Measurements from ENCODE around the gene GNAQ.
"Not testable (repeated sequence)": the region's sequence is repeated elsewhere in the genome, so short reads cannot be mapped to it uniquely, and the experiment has no call there.

Gene GNAQ

DNA sequence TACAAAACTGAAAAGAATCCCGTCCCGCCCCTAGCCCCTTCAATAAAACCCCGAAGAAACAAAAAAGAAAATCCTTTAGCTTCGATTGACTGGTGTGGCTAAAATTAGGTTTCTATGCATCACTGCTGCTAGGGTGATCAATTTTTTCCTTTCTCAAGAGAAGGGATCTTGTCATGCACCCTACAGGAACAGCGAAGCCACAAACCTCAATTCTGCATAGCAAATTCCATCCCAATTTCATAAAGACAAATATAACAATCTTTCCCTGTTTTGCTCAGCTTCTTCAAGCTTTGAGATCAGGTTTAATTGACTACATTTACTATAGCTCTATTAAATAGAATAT is 313.3 kb downstream of the GNAQ start:
- H3K9me3 ChIP-seq (ENCODE audit: insufficient read depth, low read depth, low read length); H2BK5ac ChIP-seq (ENCODE audit: low read depth, low read length, poor library complexity); H3K9ac ChIP-seq (ENCODE audit: low read length); H3K4me3 ChIP-seq (ENCODE audit: low read depth, low read length); H3K14ac ChIP-seq (ENCODE audit: low read length); H2BK12ac ChIP-seq (ENCODE audit: low read length); H2AK5ac ChIP-seq (ENCODE audit: low read length); H3K79me2 ChIP-seq (ENCODE audit: control insufficient read depth, insufficient read depth, low read length, poor library complexity); H3K36me3 ChIP-seq (ENCODE audit: control insufficient read depth in 1 of 2, insufficient read depth in 2 of 2, low read length in 2 of 2); H3K4ac ChIP-seq (ENCODE audit: low read depth, low read length); H3K27me3 ChIP-seq (ENCODE audit: insufficient read depth, low read length); H2AFZ ChIP-seq (ENCODE audit: insufficient read depth, low read length, poor library complexity); DNase-seq; H4K12ac ChIP-seq (ENCODE audit: low read depth, low read length); H4K8ac ChIP-seq (ENCODE audit: low read depth, low read length); H3K23ac ChIP-seq (ENCODE audit: low read length); H2BK120ac ChIP-seq (ENCODE audit: insufficient read depth, low read length, poor library complexity); H3K4me2 ChIP-seq (ENCODE audit: low read length); H3K18ac ChIP-seq (ENCODE audit: low read length): not testable (repeated sequence)
- peaks cover 22% of the 10 kb centered on the region for H3K79me1 ChIP-seq (ENCODE audit: low read length)
- no CpG with 5 or more reads among the region's 5 CpGs for WGBS (ENCODE audit: extremely low coverage, insufficient coverage, insufficient read length)
- peak overlapping the region; percentile 65 for H4K91ac ChIP-seq (ENCODE audit: low read depth, low read length)
- peaks cover 11 to 18% of the 10 kb centered on the region in 2 experiments for H3K4me1 ChIP-seq (ENCODE audit: control insufficient read depth in 1 of 2, insufficient read depth in 2 of 2, low read length in 2 of 2)
- H3K27ac ChIP-seq (ENCODE audit: low read depth, low read length), result peak overlapping the region; percentile 72

DNA sequence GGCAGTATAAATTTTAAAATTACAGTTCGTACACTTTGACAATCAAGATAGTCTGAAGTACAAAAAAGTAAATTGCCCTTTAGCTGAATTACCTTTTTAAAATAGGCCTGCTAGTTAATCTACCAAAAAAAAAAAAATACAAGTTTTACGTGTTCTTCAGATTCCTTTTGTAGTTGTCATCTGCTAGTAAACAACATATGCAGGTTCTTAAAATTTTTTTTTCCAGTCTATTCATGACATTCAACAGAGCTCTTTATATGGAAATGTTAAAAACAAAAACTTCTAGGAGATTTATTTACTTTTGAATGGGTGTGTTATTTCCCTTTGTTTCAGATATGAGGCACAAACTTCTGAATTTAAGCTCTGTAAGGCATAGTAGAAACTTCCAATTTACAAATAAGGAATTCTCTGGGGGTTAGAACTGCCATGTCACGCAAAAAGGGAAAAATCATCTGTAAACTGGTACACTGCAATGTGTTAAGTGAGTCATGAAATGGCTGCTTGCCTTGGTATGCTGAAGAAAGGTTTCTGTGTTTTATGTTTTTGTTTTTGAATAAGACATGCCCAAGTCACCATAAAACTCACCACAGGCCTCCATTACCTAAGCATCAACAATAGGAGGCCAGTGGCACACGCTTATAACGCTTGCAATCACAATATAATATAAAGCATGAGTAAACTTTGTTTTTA is 313.9 kb downstream of the GNAQ start:
- peak overlapping the region; percentile 69 for H2BK120ac ChIP-seq (ENCODE audit: insufficient read depth, low read length, poor library complexity)
- H3K14ac ChIP-seq (ENCODE audit: low read length); H4K8ac ChIP-seq (ENCODE audit: low read depth, low read length); H3K18ac ChIP-seq (ENCODE audit: low read length); H2BK12ac ChIP-seq (ENCODE audit: low read length); H3K79me2 ChIP-seq (ENCODE audit: control insufficient read depth, insufficient read depth, low read length, poor library complexity); H3K4me2 ChIP-seq (ENCODE audit: low read length); H3K23ac ChIP-seq (ENCODE audit: low read length); H4K12ac ChIP-seq (ENCODE audit: low read depth, low read length); H3K4me3 ChIP-seq (ENCODE audit: low read depth, low read length); H3K27me3 ChIP-seq (ENCODE audit: insufficient read depth, low read length); H2AK5ac ChIP-seq (ENCODE audit: low read length); H3K36me3 ChIP-seq (ENCODE audit: control insufficient read depth in 1 of 2, insufficient read depth in 2 of 2, low read length in 2 of 2); H3K9ac ChIP-seq (ENCODE audit: low read length); H3K9me3 ChIP-seq (ENCODE audit: insufficient read depth, low read depth, low read length); H2AFZ ChIP-seq (ENCODE audit: insufficient read depth, low read length, poor library complexity): not testable (repeated sequence)
- H3K4me1 ChIP-seq (ENCODE audit: control insufficient read depth in 1 of 2, insufficient read depth in 2 of 2, low read length in 2 of 2), result peaks cover 11 to 18% of the 10 kb centered on the region in 2 experiments
- no CpG with 5 or more reads among the region's 5 CpGs for WGBS (ENCODE audit: extremely low coverage, insufficient coverage, insufficient read length)
- H4K91ac ChIP-seq (ENCODE audit: low read depth, low read length), result peak overlapping the region; percentile 65
- peaks cover 22% of the 10 kb centered on the region for H3K79me1 ChIP-seq (ENCODE audit: low read length)
- peak overlapping the region; percentile 74 for H2BK5ac ChIP-seq (ENCODE audit: low read depth, low read length, poor library complexity)
- DNase-seq, result peak in 1 of 2 donors; percentile 68
- peak overlapping the region; percentile 72 for H3K27ac ChIP-seq (ENCODE audit: low read depth, low read length)
- peak overlapping the region; percentile 50 for H3K4ac ChIP-seq (ENCODE audit: low read depth, low read length)

DNA sequence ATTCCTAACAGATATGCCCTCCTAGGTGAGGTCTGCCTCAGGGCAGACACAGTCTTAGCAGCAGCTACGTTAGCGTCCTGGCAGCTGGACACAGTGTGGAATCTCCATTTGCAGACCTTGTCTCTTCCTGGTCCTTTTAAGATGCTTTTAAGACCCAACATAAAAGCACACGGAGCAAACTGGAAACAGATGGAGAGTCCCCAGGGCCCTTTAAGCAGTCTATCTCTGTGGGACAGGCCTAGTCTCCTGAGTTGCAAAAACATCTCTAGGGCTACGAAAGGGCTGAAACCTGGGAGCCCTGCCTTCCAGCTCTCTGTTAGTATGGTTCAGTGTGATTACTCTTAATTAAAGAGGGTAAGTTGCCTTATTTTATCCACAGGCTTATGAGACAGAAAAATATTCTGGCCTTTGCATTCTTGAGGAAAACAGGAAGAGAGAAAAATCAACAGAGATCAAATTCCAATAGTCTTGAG is 317.5 kb downstream of the GNAQ start:
- WGBS (ENCODE audit: extremely low coverage, insufficient coverage, insufficient read length), result no CpG with 5 or more reads among the region's 4 CpGs
- no peak for DNase-seq
- peak overlapping the region; percentile 100 for H2BK12ac ChIP-seq (ENCODE audit: low read length)
- peak overlapping the region; percentile 72 for H4K8ac ChIP-seq (ENCODE audit: low read depth, low read length)
- H2BK120ac ChIP-seq (ENCODE audit: insufficient read depth, low read length, poor library complexity), result peak overlapping the region; percentile 92
- H3K18ac ChIP-seq (ENCODE audit: low read length), result peak overlapping the region; percentile 85
- peak overlapping the region; percentile 95 for H4K91ac ChIP-seq (ENCODE audit: low read depth, low read length)
- H3K9me3 ChIP-seq (ENCODE audit: insufficient read depth, low read depth, low read length), result no peaks in the 10 kb centered on the region
- H2BK5ac ChIP-seq (ENCODE audit: low read depth, low read length, poor library complexity), result peak overlapping the region; percentile 86
- H3K27me3 ChIP-seq (ENCODE audit: insufficient read depth, low read length), result no peaks in the 10 kb centered on the region
- H3K79me2 ChIP-seq (ENCODE audit: control insufficient read depth, insufficient read depth, low read length, poor library complexity), result peaks cover 5% of the 10 kb centered on the region
- H3K79me1 ChIP-seq (ENCODE audit: low read length), result peaks cover 40% of the 10 kb centered on the region
- H3K9ac ChIP-seq (ENCODE audit: low read length), result no peak overlapping the region
- H4K12ac ChIP-seq (ENCODE audit: low read depth, low read length), result peak overlapping the region; percentile 46
- peaks cover 19 to 27% of the 10 kb centered on the region in 2 experiments for H3K4me1 ChIP-seq (ENCODE audit: control insufficient read depth in 1 of 2, insufficient read depth in 2 of 2, low read length in 2 of 2)
- H2AFZ ChIP-seq (ENCODE audit: insufficient read depth, low read length, poor library complexity), result peak overlapping the region; percentile 14
- H3K36me3 ChIP-seq (ENCODE audit: control insufficient read depth in 1 of 2, insufficient read depth in 2 of 2, low read length in 2 of 2), result no peaks in the 10 kb centered on the region
- peak overlapping the region; percentile 91 for H3K4ac ChIP-seq (ENCODE audit: low read depth, low read length)
- H3K27ac ChIP-seq (ENCODE audit: low read depth, low read length), result peak overlapping the region; percentile 93
- no peak overlapping the region for H3K4me2 ChIP-seq (ENCODE audit: low read length)
- H3K14ac ChIP-seq (ENCODE audit: low read length), result peak overlapping the region; percentile 68
- peak overlapping the region; percentile 89 for H2AK5ac ChIP-seq (ENCODE audit: low read length)
- no peak overlapping the region for H3K23ac ChIP-seq (ENCODE audit: low read length)
- H3K4me3 ChIP-seq (ENCODE audit: low read depth, low read length), result no peak overlapping the region

DNA sequence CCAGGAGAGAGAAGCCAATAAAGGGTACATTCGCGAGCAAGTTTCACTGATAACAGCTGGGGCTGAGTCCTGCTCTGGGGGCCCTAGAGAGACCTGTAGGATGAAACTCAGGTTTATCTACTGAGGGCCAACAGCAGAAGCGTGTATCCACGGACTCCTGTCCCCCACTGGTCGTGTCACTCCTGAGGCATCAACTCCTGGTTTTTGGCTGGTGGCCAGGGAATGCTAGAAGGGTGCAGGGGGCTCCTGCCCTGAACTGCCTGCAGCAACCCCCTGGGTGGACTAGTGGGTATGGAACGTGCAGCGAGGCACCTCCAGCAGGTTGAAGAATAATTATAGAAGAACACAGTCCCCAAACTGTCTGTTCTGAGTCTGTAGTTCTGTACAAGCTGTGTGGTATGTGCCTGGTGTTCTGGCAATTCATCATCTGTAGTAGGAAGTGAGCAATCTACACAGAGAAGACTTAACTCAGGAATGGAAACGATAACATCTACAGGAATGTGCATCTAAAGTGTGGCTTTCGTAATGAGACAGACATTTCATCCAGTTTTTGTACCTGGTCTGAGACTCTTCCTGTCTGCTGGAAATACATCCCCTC is 319.0 kb downstream of the GNAQ start:
- H3K9ac ChIP-seq (ENCODE audit: low read length), result no peak overlapping the region
- H4K91ac ChIP-seq (ENCODE audit: low read depth, low read length), result peak overlapping the region; percentile 99
- H3K23ac ChIP-seq (ENCODE audit: low read length), result no peak overlapping the region
- H4K8ac ChIP-seq (ENCODE audit: low read depth, low read length), result peak overlapping the region; percentile 83
- H3K4ac ChIP-seq (ENCODE audit: low read depth, low read length), result peak overlapping the region; percentile 81
- no CpG with 5 or more reads among the region's 9 CpGs for WGBS (ENCODE audit: extremely low coverage, insufficient coverage, insufficient read length)
- no peaks in the 10 kb centered on the region for H3K27me3 ChIP-seq (ENCODE audit: insufficient read depth, low read length)
- H2BK5ac ChIP-seq (ENCODE audit: low read depth, low read length, poor library complexity), result peak overlapping the region; percentile 99
- no peak overlapping the region for H3K4me3 ChIP-seq (ENCODE audit: low read depth, low read length)
- H3K79me2 ChIP-seq (ENCODE audit: control insufficient read depth, insufficient read depth, low read length, poor library complexity), result peaks cover 5% of the 10 kb centered on the region
- peaks cover 2% of the 10 kb centered on the region for H3K9me3 ChIP-seq (ENCODE audit: insufficient read depth, low read depth, low read length)
- H3K27ac ChIP-seq (ENCODE audit: low read depth, low read length), result peak overlapping the region; percentile 99
- H2AK5ac ChIP-seq (ENCODE audit: low read length), result peak overlapping the region; percentile 96
- H3K4me2 ChIP-seq (ENCODE audit: low read length), result no peak overlapping the region
- H2BK12ac ChIP-seq (ENCODE audit: low read length), result peak overlapping the region; percentile 93
- H3K14ac ChIP-seq (ENCODE audit: low read length), result peak overlapping the region; percentile 93
- H3K79me1 ChIP-seq (ENCODE audit: low read length), result peaks cover 42% of the 10 kb centered on the region
- H2BK120ac ChIP-seq (ENCODE audit: insufficient read depth, low read length, poor library complexity), result peak overlapping the region; percentile 99
- peak overlapping the region; percentile 84 for H2AFZ ChIP-seq (ENCODE audit: insufficient read depth, low read length, poor library complexity)
- peak; percentile 53 to 91 for DNase-seq
- peak overlapping the region; percentile 27 for H4K12ac ChIP-seq (ENCODE audit: low read depth, low read length)
- no peaks in the 10 kb centered on the region for H3K36me3 ChIP-seq (ENCODE audit: control insufficient read depth in 1 of 2, insufficient read depth in 2 of 2, low read length in 2 of 2)
- peaks cover 19 to 27% of the 10 kb centered on the region in 2 experiments for H3K4me1 ChIP-seq (ENCODE audit: control insufficient read depth in 1 of 2, insufficient read depth in 2 of 2, low read length in 2 of 2)
- peak overlapping the region; percentile 92 for H3K18ac ChIP-seq (ENCODE audit: low read length)
